Left ventricle myocardium inferior (tissue), 1 donor: Measurements from ENCODE around the gene COPG2. TPM values are rescaled to one million over a fixed set of nuclear protein-coding genes. Genes with fewer than 3 reads are reported as not detected.

Source experiments
- DNase-seq: peaks from one replicate; pipeline ENCODE4 v3.0.0-alpha.2; 2020
- H3K27ac ChIP-seq: fragments of 200-600 bp; replicated peaks from 2 replicates; pipeline ENCODE4 v1.8.0; 2021
- H3K27me3 ChIP-seq: fragments of 200-600 bp; 2 replicates; pipeline ENCODE4 v1.8.0; 2021; ENCODE audit warnings: low read depth
- H3K36me3 ChIP-seq: fragments of 200-600 bp; 2 replicates; pipeline ENCODE4 v1.8.0; 2021
- H3K4me1 ChIP-seq: fragments of 200-600 bp; 2 replicates; pipeline ENCODE4 v1.8.0; 2021
- H3K4me3 ChIP-seq: fragments of 200-600 bp; 2 replicates; pipeline ENCODE4 v1.8.0; 2021; ENCODE audit warnings: mild to moderate bottlenecking, moderate library complexity
- H3K9me3 ChIP-seq: fragments of 200-600 bp; replicated peaks from 2 replicates; pipeline ENCODE4 v1.8.0; 2021
- CTCF ChIP-seq: fragments of 200-600 bp; IDR thresholded peaks from 2 replicates; pipeline ENCODE4 v1.8.0; 2021; ENCODE audit warnings: antibody characterized with exemption, mild to moderate bottlenecking, borderline replicate concordance
- intact Hi-C: fragments of 100-400 bp; cut with micrococcal nuclease; formaldehyde crosslinking; loops from one replicate; pipeline ENCODE4 v1.11.0; 2022
- total RNA-seq: library from RNA; stranded (reverse); fragmentation: NEBNext Ultra II Directional; extraction: Animal tissue kit (Norgen Biotek cat#: 25700); gene quantifications from one replicate; pipeline ENCODE4 v1.2.1, GENCODE V29; 2021
- donor health status: DM: no; HTN: yes; CAD: no; lungs with severe emphysema.

The COPG2 gene
- total RNA-seq, 1 donor from 2014 or later: 16.9 TPM

GRCh38 chr7:130641040-130641439, 27.5 kb downstream of the COPG2 start:
- no peak for TF ChIP-seq CTCF
- no peak for DNase-seq
- Histone ChIP-seq H3K4me1 (no peaks in the 10 kb centered on the region), H3K27ac (no peak overlapping the region), H3K27me3 (no peaks in the 10 kb centered on the region), H3K36me3 (peaks cover 52% of the 10 kb centered on the region), H3K4me3 (no peak overlapping the region), H3K9me3 (no peaks in the 10 kb centered on the region)
- intact Hi-C loops: no loop called here

- no peak overlapping the region for H3K4me3 ChIP-seq
- no peaks in the 10 kb centered on the region for H3K27me3 ChIP-seq
- no peak overlapping the region for H3K27ac ChIP-seq
- H3K9me3 ChIP-seq: no peaks in the 10 kb centered on the region
- DNase-seq: no peak
- no peaks in the 10 kb centered on the region for H3K4me1 ChIP-seq
- TF ChIP-seq CTCF: no peak
- H3K36me3 ChIP-seq: peaks cover 36% of the 10 kb centered on the region
- intact Hi-C loops: no loop called here
Observed at GRCh38 chr7:130639388-130639787, 29.2 kb downstream of the COPG2 start.

GRCh38 chr7:130632111-130632510, 36.4 kb downstream of the COPG2 start:
- Histone ChIP-seq H3K27me3 (no peaks in the 10 kb centered on the region), H3K4me3 (no peak overlapping the region), H3K27ac (no peak overlapping the region), H3K36me3 (peaks cover 9% of the 10 kb centered on the region), H3K9me3 (peaks cover 31% of the 10 kb centered on the region), H3K4me1 (no peaks in the 10 kb centered on the region)
- intact Hi-C loops: no loop called here
- no peak for TF ChIP-seq CTCF
- DNase-seq: no peak

GRCh38 chr7:130628901-130629300, 39.6 kb downstream of the COPG2 start:
- H3K9me3 ChIP-seq: peaks cover 45% of the 10 kb centered on the region
- H3K36me3 ChIP-seq: peaks cover 17% of the 10 kb centered on the region
- no peak overlapping the region for H3K4me3 ChIP-seq
- TF ChIP-seq CTCF: no peak
- H3K4me1 ChIP-seq: no peaks in the 10 kb centered on the region
- no peaks in the 10 kb centered on the region for H3K27me3 ChIP-seq
- H3K27ac ChIP-seq: no peak overlapping the region
- DNase-seq: no peak
- intact Hi-C loops: no loop called here

- peaks cover 23% of the 10 kb centered on the region for H3K36me3 ChIP-seq
- peaks cover 45% of the 10 kb centered on the region for H3K9me3 ChIP-seq
- TF ChIP-seq CTCF: no peak
- H3K27ac ChIP-seq: no peak overlapping the region
- no peaks in the 10 kb centered on the region for H3K27me3 ChIP-seq
- no peak overlapping the region for H3K4me3 ChIP-seq
- intact Hi-C loops: no loop called here
- no peaks in the 10 kb centered on the region for H3K4me1 ChIP-seq
- no peak for DNase-seq
Observed at GRCh38 chr7:130627775-130628174, 40.8 kb downstream of the COPG2 start.

- no peak overlapping the region for H3K4me3 ChIP-seq
- no peak overlapping the region for H3K27ac ChIP-seq
- H3K36me3 ChIP-seq: peaks cover 18% of the 10 kb centered on the region
- no peak for TF ChIP-seq CTCF
- peaks cover 27% of the 10 kb centered on the region for H3K9me3 ChIP-seq
- intact Hi-C loops: no loop called here
- DNase-seq: no peak
- H3K4me1 ChIP-seq: no peaks in the 10 kb centered on the region
- no peaks in the 10 kb centered on the region for H3K27me3 ChIP-seq
Observed at GRCh38 chr7:130622866-130623265, 45.7 kb downstream of the COPG2 start.
